Natural killer cell (primary cell): ENCODE data around the gene EHMT1. TPM values are rescaled to one million over a fixed set of nuclear protein-coding genes. Genes with fewer than 3 reads are reported as not detected.
"Not testable (repeated sequence)": the region's sequence is repeated elsewhere in the genome, so short reads cannot be mapped to it uniquely, and the experiment has no call there.

ENCODE experiments used
- ATAC-seq, 3 donors: fragments of 150-1000 bp in 2 of 3; fragments of 200-7000 bp in 1 of 3; cut with Tn5 transposase; 1 replicate in 1 of 3; 2 replicates in 2 of 3; pipeline ENCODE4 v1.10.0; 2021; ENCODE audit warnings: mild to moderate bottlenecking in 2 of 3, moderate library complexity in 2 of 3
- DNase-seq, 2 donors: peaks; one replicate each; pipeline versions ENCODE4 v3.0.0 to v3.0.0-alpha.2; 2013 to 2021; ENCODE audit warnings: mixed read lengths in 1 of 2
- H3K27ac ChIP-seq: one replicate; pipeline ENCODE4 v1.5.1; 2013; ENCODE audit warnings: mild to moderate bottlenecking, low read length
- H3K27me3 ChIP-seq: one replicate; pipeline ENCODE4 v1.6.1; 2013; ENCODE audit warnings: low read length; ENCODE audit not compliant: control insufficient read depth, insufficient read depth
- H3K36me3 ChIP-seq: one replicate; pipeline ENCODE4 v1.6.1; 2013; ENCODE audit warnings: low read length; ENCODE audit not compliant: control insufficient read depth, insufficient read depth
- H3K4me1 ChIP-seq: one replicate; pipeline ENCODE4 v1.6.1; 2013; ENCODE audit warnings: low read length; ENCODE audit not compliant: control insufficient read depth, insufficient read depth
- H3K4me3 ChIP-seq: one replicate; pipeline ENCODE4 v1.5.1; 2013; ENCODE audit warnings: low read length
- H3K9me3 ChIP-seq: one replicate; pipeline ENCODE4 v1.6.1; 2013; ENCODE audit warnings: low read length; ENCODE audit not compliant: control insufficient read depth, insufficient read depth
- H3K27ac Mint-ChIP-seq, 2 donors: one replicate each; pipeline ENCODE4 v1.8.0; 2022; ENCODE audit warnings: mild to moderate bottlenecking in 2 of 2, mixed read lengths in 2 of 2, moderate library complexity in 1 of 2
- H3K27me3 Mint-ChIP-seq, 2 donors: one replicate each; pipeline ENCODE4 v1.8.0; 2022; ENCODE audit warnings: low read depth in 2 of 2, mixed read lengths in 2 of 2
- H3K36me3 Mint-ChIP-seq: one replicate; pipeline ENCODE4 v1.8.0; 2022; ENCODE audit warnings: mixed read lengths
- H3K4me1 Mint-ChIP-seq, 2 donors: one replicate each; pipeline ENCODE4 v1.8.0; 2022; ENCODE audit warnings: mixed read lengths in 2 of 2
- H3K4me3 Mint-ChIP-seq: one replicate; pipeline ENCODE4 v1.8.0; 2022; ENCODE audit warnings: mild to moderate bottlenecking, moderate library complexity, mixed read lengths
- H3K9me3 Mint-ChIP-seq, 2 donors: one replicate each; pipeline ENCODE4 v1.8.0; 2022; ENCODE audit warnings: mixed read lengths in 2 of 2
- WGBS: methylation state at CpG from one replicate; pipeline ENCODE4 v1.1.7; 2013; ENCODE audit warnings: missing lambda C conversion rate; ENCODE audit not compliant: insufficient coverage; 5-methylcytosine and 5-hydroxymethylcytosine counted together
- intact Hi-C: fragments of 100-400 bp; cut with micrococcal nuclease; formaldehyde crosslinking; loops from one replicate; pipeline ENCODE4 v1.14.2; 2022
- total RNA-seq, 4 donors: library from RNA; stranded (reverse); fragments of 120-200 nt in 1 of 4; gene quantifications; one replicate each; pipeline versions ENCODE4 v1.2.3 to v1.2.4, GENCODE V29; 2013 to 2022
- TF ChIP-seq, protein P1 (sequence below): fragments of 200-600 bp; IDR thresholded peaks from one replicate; pipeline ENCODE4 v1.8.0; 2022; ENCODE audit warnings: antibody characterized with exemption

The EHMT1 gene
- total RNA-seq, 3 donors from 2014 or later (not counting 1 experiment from before 2014, with no cell fraction given): 173 to 200 (median 176) TPM

DNA sequence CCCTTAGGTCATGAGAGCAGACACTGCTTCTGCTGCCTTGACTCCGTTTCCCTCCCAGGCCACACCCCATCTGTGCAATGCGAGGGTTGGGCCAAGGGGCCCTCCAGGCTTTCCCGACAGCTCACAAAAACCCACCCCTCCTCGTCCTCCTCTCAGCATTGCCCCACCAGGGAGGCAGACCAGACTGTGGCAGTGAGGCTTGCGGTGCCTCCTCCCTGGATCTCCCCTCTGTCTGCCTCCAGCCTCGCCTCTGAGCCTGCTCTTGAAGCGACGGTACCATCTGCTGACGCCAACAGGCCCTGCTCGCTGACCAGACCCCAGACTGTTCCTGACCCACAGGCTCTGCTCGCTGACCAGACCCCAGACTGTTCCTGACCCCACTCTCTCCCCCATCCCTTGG is 159.5 kb downstream of the EHMT1 start:
- Mint-ChIP-seq H3K27me3 (no peaks in the 10 kb centered on the region), H3K27ac (no peak overlapping the region), H3K9me3 (no peaks in the 10 kb centered on the region), H3K4me1 (no peaks in the 10 kb centered on the region), H3K36me3 (peaks cover 11% of the 10 kb centered on the region), H3K4me3 (no peak overlapping the region)
- Histone ChIP-seq H3K4me3 (no peak overlapping the region), H3K36me3 (peaks cover 72% of the 10 kb centered on the region), H3K27me3 (no peaks in the 10 kb centered on the region), H3K9me3 (no peaks in the 10 kb centered on the region), H3K4me1 (no peaks in the 10 kb centered on the region), H3K27ac (no peak overlapping the region)
- intact Hi-C loops: no loop called here
- DNase-seq: no peak
- TF ChIP-seq, protein P1, sequence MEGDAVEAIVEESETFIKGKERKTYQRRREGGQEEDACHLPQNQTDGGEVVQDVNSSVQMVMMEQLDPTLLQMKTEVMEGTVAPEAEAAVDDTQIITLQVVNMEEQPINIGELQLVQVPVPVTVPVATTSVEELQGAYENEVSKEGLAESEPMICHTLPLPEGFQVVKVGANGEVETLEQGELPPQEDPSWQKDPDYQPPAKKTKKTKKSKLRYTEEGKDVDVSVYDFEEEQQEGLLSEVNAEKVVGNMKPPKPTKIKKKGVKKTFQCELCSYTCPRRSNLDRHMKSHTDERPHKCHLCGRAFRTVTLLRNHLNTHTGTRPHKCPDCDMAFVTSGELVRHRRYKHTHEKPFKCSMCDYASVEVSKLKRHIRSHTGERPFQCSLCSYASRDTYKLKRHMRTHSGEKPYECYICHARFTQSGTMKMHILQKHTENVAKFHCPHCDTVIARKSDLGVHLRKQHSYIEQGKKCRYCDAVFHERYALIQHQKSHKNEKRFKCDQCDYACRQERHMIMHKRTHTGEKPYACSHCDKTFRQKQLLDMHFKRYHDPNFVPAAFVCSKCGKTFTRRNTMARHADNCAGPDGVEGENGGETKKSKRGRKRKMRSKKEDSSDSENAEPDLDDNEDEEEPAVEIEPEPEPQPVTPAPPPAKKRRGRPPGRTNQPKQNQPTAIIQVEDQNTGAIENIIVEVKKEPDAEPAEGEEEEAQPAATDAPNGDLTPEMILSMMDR: no peak
- WGBS: 96% methylated on average over 10 of the region's 11 CpGs
- ATAC-seq: no peak

DNA sequence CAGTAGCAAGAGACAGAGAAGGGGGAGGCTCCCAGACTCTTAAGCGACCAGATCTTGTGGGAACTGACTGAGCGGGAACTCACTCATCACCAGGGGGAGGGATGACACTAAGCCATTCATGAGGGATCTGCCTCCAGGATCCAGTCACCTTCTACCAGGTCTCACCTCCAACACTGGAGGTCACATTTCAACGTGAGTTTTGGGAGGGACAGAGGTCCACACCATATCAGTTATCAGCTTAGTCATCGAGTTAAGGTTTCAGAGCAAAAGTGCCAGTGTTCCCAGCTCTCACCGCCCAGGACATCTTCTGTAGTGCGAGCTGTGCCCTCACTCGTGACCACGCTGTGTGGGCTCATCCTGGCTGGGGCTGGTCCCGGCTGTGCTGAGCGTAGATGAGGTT is 160.1 kb downstream of the EHMT1 start:
- H3K27ac Mint-ChIP-seq: no peak overlapping the region
- Histone ChIP-seq H3K27me3 (no peaks in the 10 kb centered on the region), H3K36me3 (peaks cover 72% of the 10 kb centered on the region), H3K27ac (no peak overlapping the region), H3K9me3 (no peaks in the 10 kb centered on the region), H3K4me3 (no peak overlapping the region), H3K4me1 (no peaks in the 10 kb centered on the region)
- WGBS: 96% methylated on average over 10 of the region's 10 CpGs
- peaks cover 14% of the 10 kb centered on the region for H3K36me3 Mint-ChIP-seq
- H3K4me3 Mint-ChIP-seq: no peak overlapping the region
- H3K4me1 Mint-ChIP-seq: no peaks in the 10 kb centered on the region
- no peak for ATAC-seq
- intact Hi-C loops: no loop called here
- no peak for DNase-seq
- H3K27me3 Mint-ChIP-seq: no peaks in the 10 kb centered on the region
- H3K9me3 Mint-ChIP-seq: no peaks in the 10 kb centered on the region
- TF ChIP-seq, protein P1: no peak

DNA sequence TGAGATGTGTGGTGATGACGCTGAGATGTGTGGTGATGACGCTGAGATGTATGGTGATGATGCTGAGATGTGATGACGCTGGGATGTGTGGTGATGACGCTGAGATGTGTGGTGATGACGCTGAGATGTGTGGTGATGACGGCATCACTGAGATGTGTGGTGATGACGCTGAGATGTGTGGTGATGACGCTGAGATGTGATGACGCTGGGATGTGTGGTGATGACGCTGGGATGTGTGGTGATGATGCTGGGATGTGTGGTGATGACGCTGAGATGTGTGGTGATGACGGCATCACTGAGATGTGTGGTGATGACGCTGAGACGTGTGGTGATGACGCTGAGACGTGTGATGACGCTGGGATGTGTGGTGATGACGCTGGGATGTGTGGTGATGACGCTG is 161.2 kb downstream of the EHMT1 start:
- intact Hi-C loops, H3K4me1 ChIP-seq, H3K27ac Mint-ChIP-seq, H3K9me3 Mint-ChIP-seq, H3K27me3 Mint-ChIP-seq, H3K4me3 ChIP-seq, H3K4me1 Mint-ChIP-seq, H3K27me3 ChIP-seq, H3K9me3 ChIP-seq, ATAC-seq, H3K27ac ChIP-seq, H3K4me3 Mint-ChIP-seq, DNase-seq: not testable (repeated sequence)
- peaks cover 77% of the 10 kb centered on the region for H3K36me3 ChIP-seq
- WGBS: 96% methylated on average over 19 of the region's 19 CpGs
- H3K36me3 Mint-ChIP-seq: peaks cover 14% of the 10 kb centered on the region

DNA sequence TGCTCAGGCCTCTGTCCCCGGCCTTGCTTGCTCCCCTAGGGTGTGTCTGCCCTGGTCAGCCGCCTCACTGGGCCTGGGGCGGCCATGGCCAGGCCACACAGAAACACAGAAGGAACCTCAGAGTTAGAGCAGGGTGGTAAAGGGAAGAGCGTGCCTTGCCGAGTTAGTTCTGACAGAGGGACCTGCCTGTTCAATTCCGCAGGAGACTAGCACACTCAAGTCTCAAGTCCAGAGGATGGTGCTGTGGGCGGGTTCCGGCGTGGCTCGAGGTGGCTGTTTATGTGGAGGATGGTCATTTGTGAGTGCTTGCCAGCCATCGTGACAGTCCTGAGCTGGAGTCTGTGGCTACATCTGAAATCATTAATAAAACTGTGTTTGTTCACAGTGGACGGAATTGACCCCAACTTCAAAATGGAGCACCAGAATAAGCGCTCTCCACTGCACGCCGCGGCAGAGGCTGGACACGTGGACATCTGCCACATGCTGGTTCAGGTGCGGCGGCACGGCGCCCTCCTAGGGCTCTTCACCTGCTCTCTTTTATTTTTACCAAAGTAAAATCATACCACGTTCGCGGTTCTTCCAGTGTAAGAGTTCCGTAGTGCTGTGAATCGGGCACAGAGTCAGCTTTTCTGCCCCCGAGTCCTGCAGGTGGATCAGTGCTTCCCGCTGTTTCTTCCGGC is 163.2 kb downstream of the EHMT1 start:
- Histone ChIP-seq H3K4me1 (no peaks in the 10 kb centered on the region), H3K36me3 (peaks cover 70% of the 10 kb centered on the region), H3K27ac (no peak overlapping the region), H3K9me3 (no peaks in the 10 kb centered on the region), H3K4me3 (no peak overlapping the region), H3K27me3 (no peaks in the 10 kb centered on the region)
- 98% methylated on average over 29 of the region's 29 CpGs for WGBS
- Mint-ChIP-seq H3K4me1 (peaks cover 0 to 17% of the 10 kb centered on the region in 2 donors), H3K9me3 (no peaks in the 10 kb centered on the region), H3K27me3 (no peaks in the 10 kb centered on the region), H3K27ac (no peak overlapping the region), H3K36me3 (peaks cover 14% of the 10 kb centered on the region), H3K4me3 (no peak overlapping the region)
- TF ChIP-seq, protein P1: no peak
- DNase-seq (no peak), ATAC-seq (no peak)
- intact Hi-C loops: no loop called here
